OCI-LY7 (cell line): ENCODE results near the gene DPYD. TPM values are rescaled to one million over a fixed set of nuclear protein-coding genes. Genes with fewer than 3 reads are reported as not detected.

Experiments used
- BruUV-seq: library from RNA; stranded (reverse); fragments of 400-500 nt; replicated peaks from 2 replicates; lab custom pipeline; 2021; lab: Mats Ljungman, UMichigan
- CTCF ChIA-PET: fragments of 300-600 bp; sonication (Branson Sonifier 250); formaldehyde crosslinking; loops from one replicate; lab custom pipeline; 2022; ENCODE audit warnings: antibody characterized with exemption; ENCODE audit not compliant: unreplicated experiment; lab: Charles Lee
- POLR2A ChIA-PET: fragments of 300-600 bp; sonication (Branson Sonifier 250); formaldehyde crosslinking; loops from one replicate; lab custom pipeline; 2022; ENCODE audit warnings: antibody characterized with exemption; lab: Charles Lee
- DNase-seq: peaks from one replicate; pipeline ENCODE4 v3.0.0-alpha.2; 2015; ENCODE audit warnings: low spot score
- H2AFZ ChIP-seq: fragments of 200-600 bp; sonication (generic), shearing (Covaris generic); 2 replicates; pipeline ENCODE4 v1.6.1; 2014; ENCODE audit warnings: mild to moderate bottlenecking, antibody characterized with exemption, low read length, moderate library complexity
- H3K27ac ChIP-seq: fragments of 200-600 bp; sonication (generic); 2 replicates; pipeline ENCODE4 v1.5.1; 2014; ENCODE audit warnings: mixed run types, low read depth, mild to moderate bottlenecking, moderate library complexity, low read length, inconsistent platforms; ENCODE audit not compliant: poor library complexity, severe bottlenecking
- H3K36me3 ChIP-seq: fragments of 200-600 bp; sonication (generic); 2 replicates; pipeline ENCODE4 v1.6.1; 2014; ENCODE audit warnings: mild to moderate bottlenecking, antibody characterized with exemption, low read length, moderate library complexity, mixed read lengths; ENCODE audit not compliant: insufficient read depth
- H3K4me1 ChIP-seq: fragments of 200-600 bp; sonication (generic); 2 replicates; pipeline ENCODE4 v1.5.1; 2014; ENCODE audit warnings: mild to moderate bottlenecking, low read length; ENCODE audit not compliant: insufficient read depth, poor library complexity, severe bottlenecking
- H3K4me2 ChIP-seq: fragments of 200-600 bp; sonication (generic); 2 replicates; pipeline ENCODE4 v1.6.1; 2014; ENCODE audit warnings: mild to moderate bottlenecking, low read length
- H3K4me3 ChIP-seq: fragments of 200-600 bp; sonication (generic); 2 replicates; pipeline ENCODE4 v1.5.1; 2014; ENCODE audit warnings: mild to moderate bottlenecking, low read depth, low read length; ENCODE audit not compliant: poor library complexity, severe bottlenecking
- H3K79me2 ChIP-seq: fragments of 200-600 bp; sonication (generic); 2 replicates; pipeline ENCODE4 v1.6.1; 2016; ENCODE audit warnings: low read depth, mild to moderate bottlenecking, low read length, moderate library complexity, mixed read lengths; ENCODE audit not compliant: insufficient read depth
- H3K9me2 ChIP-seq: fragments of 200-600 bp; sonication (generic); 2 replicates; pipeline ENCODE4 v1.6.1; 2016; ENCODE audit warnings: mild to moderate bottlenecking, low read length, mixed read lengths; ENCODE audit not compliant: insufficient read depth
- H3K9me3 ChIP-seq: fragments of 200-600 bp; sonication (generic); 2 replicates; pipeline ENCODE4 v1.6.1; 2014; ENCODE audit warnings: mild to moderate bottlenecking, mixed run types, low read length, mixed read lengths
- H4K20me1 ChIP-seq: fragments of 200-600 bp; sonication (generic); 2 replicates; pipeline ENCODE4 v1.6.1; 2014; ENCODE audit warnings: mild to moderate bottlenecking, antibody characterized with exemption, low read length, moderate library complexity, mixed read lengths; ENCODE audit not compliant: insufficient read depth
- CTCF ChIP-seq: fragments of 200-600 bp; sonication (generic); conservative IDR thresholded peaks from 2 replicates; pipeline ENCODE4 v1.5.1; 2014; ENCODE audit warnings: mild to moderate bottlenecking, antibody characterized with exemption, low read length, moderate library complexity, mixed read lengths
- EZH2phosphoT487 ChIP-seq: fragments of 200-600 bp; sonication (generic); IDR thresholded peaks from 2 replicates; pipeline ENCODE4 v1.6.1; 2018; ENCODE audit warnings: low read depth, borderline replicate concordance, mild to moderate bottlenecking, mixed run types, antibody characterized with exemption, low read length, moderate library complexity, mixed read lengths
- intact Hi-C: fragments of 100-400 bp; cut with micrococcal nuclease; formaldehyde crosslinking; loops from one replicate; pipeline ENCODE4 v1.10.0; 2022; ENCODE audit not compliant: unreplicated experiment
- total RNA-seq, 2 experiments: library from RNA; depleted of rRNA in 1 of 2; stranded (reverse); fragments of >200 nt in 1 of 2; shearing (Covaris generic) in 1 of 2; gene quantifications; 2 replicates each; pipeline ENCODE4 v1.2.3, GENCODE V29; 2014 to 2022

DPYD gene
- total RNA-seq, 2 experiments from 2014 or later: 5.5 to 13.4 TPM

GRCh38 chr1:97726386-97726785, 194.4 kb downstream of the DPYD start:
- no peak for TF ChIP-seq EZH2phosphoT487
- no peak for TF ChIP-seq CTCF
- Histone ChIP-seq H4K20me1 (no peaks in the 10 kb centered on the region), H3K4me1 (no peaks in the 10 kb centered on the region), H3K9me2 (no peaks in the 10 kb centered on the region), H3K27ac (no peak overlapping the region), H3K79me2 (no peaks in the 10 kb centered on the region), H2AFZ (no peak overlapping the region), H3K4me2 (no peak overlapping the region), H3K9me3 (no peaks in the 10 kb centered on the region), H3K4me3 (no peak overlapping the region), H3K36me3 (no peaks in the 10 kb centered on the region)
- BruUV-seq: no TSS peak
- POLR2A ChIA-PET: interaction anchor here (0.7 kb wide), 1 partner anchor 11 kb away, joined by 3 read pairs; no protein-coding TSS in a partner anchor
- intact Hi-C loops: no loop called here
- CTCF ChIA-PET: no interaction called here
- no peak for DNase-seq

- Histone ChIP-seq H3K4me3 (no peak overlapping the region), H4K20me1 (no peaks in the 10 kb centered on the region), H3K4me1 (no peaks in the 10 kb centered on the region), H2AFZ (no peak overlapping the region), H3K79me2 (no peaks in the 10 kb centered on the region), H3K36me3 (no peaks in the 10 kb centered on the region), H3K4me2 (no peak overlapping the region), H3K9me3 (no peaks in the 10 kb centered on the region), H3K27ac (no peak overlapping the region), H3K9me2 (no peaks in the 10 kb centered on the region)
- CTCF ChIA-PET: no interaction called here
- no TSS peak for BruUV-seq
- no peak for TF ChIP-seq CTCF
- TF ChIP-seq EZH2phosphoT487: no peak
- no peak for DNase-seq
- intact Hi-C loops: no loop called here
- POLR2A ChIA-PET: interaction anchor here (0.6 kb wide), 2 partner anchors 31 to 102 kb away, joined by 3 read pairs; no protein-coding TSS in a partner anchor
These were observed 199.6 kb downstream of the DPYD start for GRCh38 chr1:97721221-97721620.

GRCh38 chr1:97712980-97713379, 207.9 kb downstream of the DPYD start:
- Histone ChIP-seq H3K36me3 (no peaks in the 10 kb centered on the region), H4K20me1 (no peaks in the 10 kb centered on the region), H3K4me1 (no peaks in the 10 kb centered on the region), H3K4me3 (no peak overlapping the region), H3K9me2 (no peaks in the 10 kb centered on the region), H3K4me2 (no peak overlapping the region), H2AFZ (no peak overlapping the region), H3K9me3 (no peaks in the 10 kb centered on the region), H3K79me2 (no peaks in the 10 kb centered on the region), H3K27ac (no peak overlapping the region)
- intact Hi-C loops: no loop called here
- CTCF ChIA-PET: no interaction called here
- no TSS peak for BruUV-seq
- POLR2A ChIA-PET: no interaction called here
- no peak for TF ChIP-seq CTCF
- TF ChIP-seq EZH2phosphoT487: no peak
- DNase-seq: no peak
